ENCODE data around the gene GRIN3B. TPM values are rescaled to one million over a fixed set of nuclear protein-coding genes. Genes with fewer than 3 reads are reported as not detected.

GRIN3B gene
- total and polyA plus RNA-seq, 2 of the 8 experiments (the other 6 are each of a cell fraction or from before 2014, with no cell fraction given): 0.45 to 1.0 TPM

GRCh38 chr19:988510-988909 is 11.7 kb upstream of the GRIN3B start (continued):
- no peak for TF ChIP-seq CHD7 (IDR thresholded peaks at IDR 0.05; ENCODE audit: insufficient replicate concordance, low read length)
- TF ChIP-seq ATF3 (IDR thresholded peaks at IDR 0.05; ENCODE audit: insufficient read depth, low read depth, low read length): no peak
- no peak for TF ChIP-seq HDAC6 (IDR thresholded peaks at IDR 0.05; ENCODE audit: low read depth, low read length)
- no peak for TF ChIP-seq SIRT6 (IDR thresholded peaks at IDR 0.05; ENCODE audit: low read length)
- TF ChIP-seq FOSL1 (IDR thresholded peaks at IDR 0.05; ENCODE audit: insufficient read depth, low read depth, low read length): no peak
- no peak for TF ChIP-seq JUND (IDR thresholded peaks at IDR 0.05; ENCODE audit: low read length)
- no peak for TF ChIP-seq RNF2 (IDR thresholded peaks at IDR 0.05; ENCODE audit: borderline replicate concordance, low read depth, low read length, missing control alignments, poor library complexity, severe bottlenecking)
- TF ChIP-seq EP300 (IDR thresholded peaks at IDR 0.05; ENCODE audit: borderline replicate concordance in 1 of 2, low read depth in 2 of 2, low read length in 2 of 2): no peak
- no peak for TF ChIP-seq TBP (IDR thresholded peaks at IDR 0.05; ENCODE audit: low read depth, low read length)
- no peak for TF ChIP-seq SUZ12 (IDR thresholded peaks at IDR 0.05; ENCODE audit: low read length)
- TF ChIP-seq CTBP2 (IDR thresholded peaks at IDR 0.05; ENCODE audit: borderline replicate concordance, insufficient read depth, insufficient read length, low read length): no peak

Data from H1 (cell line).